HL-60 (cell line): ENCODE data around the gene TLR10.
A peak's percentile ranks its signal among the peaks of the same experiment; 100 is the strongest.

ENCODE experiments used
- DNase-seq, 2 experiments: peaks; one replicate each; pipeline ENCODE4 v3.0.0-alpha.2; 2010 to 2020; ENCODE audit warnings: low read depth in 1 of 2, low spot score in 1 of 2
- H3K27ac ChIP-seq: fragments of 250-450 bp; sonication (Bioruptor Pico); replicated peaks from 2 replicates; pipeline ENCODE4 v1.5.1; 2020; ENCODE audit warnings: mild to moderate bottlenecking, moderate library complexity
- H3K27me3 ChIP-seq: fragments of 250-450 bp; sonication (Bioruptor Pico); 2 replicates; pipeline ENCODE4 v1.5.1; 2021; ENCODE audit warnings: mild to moderate bottlenecking, moderate library complexity; ENCODE audit not compliant: insufficient read depth, poor library complexity, severe bottlenecking
- H3K4me3 ChIP-seq: replicated peaks from 2 replicates; pipeline ENCODE4 v1.5.1; 2011; ENCODE audit warnings: mild to moderate bottlenecking, control low read depth, low read length; ENCODE audit not compliant: insufficient read depth
- GABPA ChIP-seq: IDR thresholded peaks from 2 replicates; pipeline ENCODE4 v1.6.1; 2012; ENCODE audit warnings: low read depth
- POLR2AphosphoS5 ChIP-seq: IDR thresholded peaks from 2 replicates; pipeline ENCODE4 v1.6.1; 2012; ENCODE audit warnings: low read depth
- REST ChIP-seq: IDR thresholded peaks from 2 replicates; pipeline ENCODE4 v1.6.1; 2012; ENCODE audit warnings: low read depth; ENCODE audit not compliant: insufficient replicate concordance
- SPI1 ChIP-seq: IDR thresholded peaks from 2 replicates; pipeline ENCODE4 v1.6.1; 2012; ENCODE audit warnings: low read depth, mild to moderate bottlenecking, borderline replicate concordance
- TF ChIP-seq, protein P1 (sequence below): IDR thresholded peaks from one replicate; pipeline ENCODE4 v1.5.1; 2011; ENCODE audit warnings: low read length, control low read depth, inconsistent platforms; ENCODE audit not compliant: insufficient read depth

TLR10 gene

GRCh38 chr4:38787693-38788092 lies 4.9 kb upstream of the TLR10 start:
- TF ChIP-seq SPI1 (no peak), POLR2AphosphoS5 (no peak), REST (no peak), GABPA (no peak)
- TF ChIP-seq, protein P1, sequence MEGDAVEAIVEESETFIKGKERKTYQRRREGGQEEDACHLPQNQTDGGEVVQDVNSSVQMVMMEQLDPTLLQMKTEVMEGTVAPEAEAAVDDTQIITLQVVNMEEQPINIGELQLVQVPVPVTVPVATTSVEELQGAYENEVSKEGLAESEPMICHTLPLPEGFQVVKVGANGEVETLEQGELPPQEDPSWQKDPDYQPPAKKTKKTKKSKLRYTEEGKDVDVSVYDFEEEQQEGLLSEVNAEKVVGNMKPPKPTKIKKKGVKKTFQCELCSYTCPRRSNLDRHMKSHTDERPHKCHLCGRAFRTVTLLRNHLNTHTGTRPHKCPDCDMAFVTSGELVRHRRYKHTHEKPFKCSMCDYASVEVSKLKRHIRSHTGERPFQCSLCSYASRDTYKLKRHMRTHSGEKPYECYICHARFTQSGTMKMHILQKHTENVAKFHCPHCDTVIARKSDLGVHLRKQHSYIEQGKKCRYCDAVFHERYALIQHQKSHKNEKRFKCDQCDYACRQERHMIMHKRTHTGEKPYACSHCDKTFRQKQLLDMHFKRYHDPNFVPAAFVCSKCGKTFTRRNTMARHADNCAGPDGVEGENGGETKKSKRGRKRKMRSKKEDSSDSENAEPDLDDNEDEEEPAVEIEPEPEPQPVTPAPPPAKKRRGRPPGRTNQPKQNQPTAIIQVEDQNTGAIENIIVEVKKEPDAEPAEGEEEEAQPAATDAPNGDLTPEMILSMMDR = no peak
- no peak overlapping the region for H3K27ac ChIP-seq

DNA sequence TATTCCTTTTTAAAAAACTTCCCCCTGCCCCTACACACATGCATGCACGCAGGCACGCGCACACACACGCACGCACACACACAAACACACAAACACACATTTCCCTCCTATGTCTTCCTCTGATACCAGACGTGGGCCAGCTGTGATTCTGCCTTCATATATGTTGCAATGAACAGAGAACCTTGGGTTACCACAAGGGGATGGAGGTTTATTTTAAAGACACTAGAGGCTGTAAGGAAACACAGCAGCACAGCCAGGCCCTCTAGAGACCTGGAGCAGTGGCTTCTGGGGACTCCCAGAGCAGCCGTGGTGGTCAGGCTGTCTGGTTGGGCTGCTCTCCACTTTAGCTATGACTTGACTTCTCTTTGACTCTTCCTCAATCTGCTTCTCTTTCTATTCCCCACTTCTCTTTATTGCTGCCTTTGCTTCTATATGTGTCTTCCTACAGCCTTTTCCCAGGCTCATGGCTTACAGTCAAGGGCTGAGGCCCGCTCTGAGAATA lies 3.2 kb upstream of the TLR10 start:
- Histone ChIP-seq H3K4me3 (no peak overlapping the region), H3K27ac (peak overlapping the region; percentile 39), H3K27me3 (no peaks in the 10 kb centered on the region)
- peak; percentile 68 to 78 for DNase-seq
- TF ChIP-seq, protein P1 = no peak
- TF ChIP-seq SPI1 (peak; percentile 76), POLR2AphosphoS5 (peak; percentile 24; the same call in 1 of the 2 replicates)

More at GRCh38 chr4:38787693-38788092, 4.9 kb upstream of the TLR10 start:
- DNase-seq = no peak
- H3K27me3 ChIP-seq = no peaks in the 10 kb centered on the region
- no peak overlapping the region for H3K4me3 ChIP-seq

DNA sequence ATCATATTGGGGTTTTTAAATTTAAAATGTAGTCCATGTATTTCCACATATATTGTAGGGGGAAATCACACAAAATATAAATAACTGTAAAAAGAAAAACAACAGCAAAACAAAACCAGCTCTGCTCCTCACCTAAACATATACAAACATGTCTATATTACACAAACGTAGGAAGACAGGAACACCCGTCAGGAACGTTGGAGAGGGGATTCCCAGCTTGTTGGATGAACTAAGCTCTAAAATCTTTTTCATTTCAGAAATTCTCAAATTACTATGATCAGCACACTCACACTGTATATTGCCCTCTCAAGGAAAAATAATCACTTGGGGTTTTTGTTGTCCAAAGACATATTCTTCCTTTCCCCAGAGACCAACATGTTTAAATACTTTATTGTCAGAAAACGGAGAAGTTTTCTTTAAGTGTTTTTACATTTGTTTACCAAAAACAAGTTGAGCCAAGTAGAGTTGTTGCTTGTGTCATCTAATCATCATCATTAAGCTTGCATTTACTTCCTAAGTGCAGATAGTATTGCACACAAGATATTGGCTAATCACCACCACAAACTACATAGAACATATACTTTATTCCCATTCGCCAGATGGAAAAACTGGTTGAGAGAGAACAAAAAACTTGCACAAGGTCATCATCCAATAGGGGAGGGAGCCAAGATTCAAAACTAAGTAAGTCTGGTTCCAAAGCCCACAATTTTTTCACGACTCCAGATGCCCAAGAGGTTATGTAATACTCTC lies 2.4 kb upstream of the TLR10 start:
- peak in 1 of 2 experiments; percentile 80 for DNase-seq
- Histone ChIP-seq H3K27me3 (no peaks in the 10 kb centered on the region), H3K4me3 (no peak overlapping the region), H3K27ac (no peak overlapping the region)
- TF ChIP-seq, protein P1 = no peak
- no peak for TF ChIP-seq REST
- TF ChIP-seq POLR2AphosphoS5 = no peak
- no peak for TF ChIP-seq SPI1
- no peak for TF ChIP-seq GABPA

DNA sequence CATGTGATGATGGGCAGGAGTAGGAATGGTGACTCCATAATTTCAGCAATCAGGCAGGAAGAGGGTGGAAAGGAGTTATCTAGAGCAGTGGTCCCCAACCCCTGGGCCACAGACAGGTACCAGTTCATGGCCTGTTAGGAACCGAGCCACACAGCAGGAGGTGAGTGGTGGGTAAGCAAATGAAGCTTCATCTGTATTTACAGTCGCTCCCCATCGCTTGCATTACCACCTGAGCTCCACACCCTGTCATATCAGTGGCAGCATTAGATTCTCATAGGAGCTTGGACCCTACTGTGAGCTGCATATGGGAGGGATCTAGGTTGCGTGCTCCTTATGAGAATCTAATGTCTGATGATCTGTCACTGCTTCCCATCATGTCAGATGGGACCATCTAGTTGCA lies 1.4 kb upstream of the TLR10 start:
- TF ChIP-seq REST (no peak), SPI1 (no peak), GABPA (no peak), POLR2AphosphoS5 (no peak)
- TF ChIP-seq, protein P1 = no peak
- Histone ChIP-seq H3K27me3 (no peaks in the 10 kb centered on the region), H3K4me3 (no peak overlapping the region), H3K27ac (no peak overlapping the region)
- no peak for DNase-seq
